ENCODE results near the gene FAM181B.

Gene FAM181B

GRCh38 chr11:82754410-82754809 is 20.7 kb upstream of the FAM181B start:
- no peak for TF ChIP-seq GATA3 (IDR thresholded peaks at IDR 0.05; ENCODE audit: low read depth, low read length)
- no peak for TF ChIP-seq GATA2 (IDR thresholded peaks at IDR 0.05; ENCODE audit: low read depth, low read length)

GRCh38 chr11:82753921-82754320 is 20.3 kb upstream of the FAM181B start:
- TF ChIP-seq GATA2 (IDR thresholded peaks at IDR 0.05; ENCODE audit: low read depth, low read length) (no peak), GATA3 (IDR thresholded peaks at IDR 0.05; ENCODE audit: low read depth, low read length) (no peak)

- TF ChIP-seq GATA3 (IDR thresholded peaks at IDR 0.05; ENCODE audit: low read depth, low read length) = no peak
- TF ChIP-seq GATA2 (IDR thresholded peaks at IDR 0.05; ENCODE audit: low read depth, low read length) = no peak
These were observed 19.1 kb upstream of the FAM181B start for GRCh38 chr11:82752801-82753200.

GRCh38 chr11:82750643-82751139 is 17.0 kb upstream of the FAM181B start:
- TF ChIP-seq GATA3 (IDR thresholded peaks at IDR 0.05; ENCODE audit: low read depth, low read length) (no peak), GATA2 (IDR thresholded peaks at IDR 0.05; ENCODE audit: low read depth, low read length) (no peak)

- TF ChIP-seq GATA2 (IDR thresholded peaks at IDR 0.05; ENCODE audit: low read depth, low read length) (no peak), GATA3 (IDR thresholded peaks at IDR 0.05; ENCODE audit: low read depth, low read length) (no peak)
These were observed 13.8 kb upstream of the FAM181B start for GRCh38 chr11:82747471-82747870.

- TF ChIP-seq GATA3 (IDR thresholded peaks at IDR 0.05; ENCODE audit: low read depth, low read length) (no peak), GATA2 (IDR thresholded peaks at IDR 0.05; ENCODE audit: low read depth, low read length) (no peak)
These were observed 4.4 kb upstream of the FAM181B start for GRCh38 chr11:82738091-82738490.

GRCh38 chr11:82734120-82734479 is 436 bp upstream of the FAM181B start:
- TF ChIP-seq GATA3 (IDR thresholded peaks at IDR 0.05; ENCODE audit: low read depth, low read length) (no peak), GATA2 (IDR thresholded peaks at IDR 0.05; ENCODE audit: low read depth, low read length) (no peak)

- no peak for TF ChIP-seq GATA2 (IDR thresholded peaks at IDR 0.05; ENCODE audit: low read depth, low read length)
These were observed 775 bp downstream of the FAM181B start for GRCh38 chr11:82732734-82733443.

GRCh38 chr11:82732348-82732733 is 1.3 kb downstream of the FAM181B start:
- TF ChIP-seq GATA3 (IDR thresholded peaks at IDR 0.05; ENCODE audit: low read depth, low read length) (no peak), GATA2 (IDR thresholded peaks at IDR 0.05; ENCODE audit: low read depth, low read length) (no peak)

- no peak for TF ChIP-seq GATA3 (IDR thresholded peaks at IDR 0.05; ENCODE audit: low read depth, low read length)
- TF ChIP-seq GATA2 (IDR thresholded peaks at IDR 0.05; ENCODE audit: low read depth, low read length) = no peak
These were observed 1.9 kb downstream of the FAM181B start for GRCh38 chr11:82731691-82732277.

GRCh38 chr11:82730754-82731153 is 2.9 kb downstream of the FAM181B start:
- no peak for TF ChIP-seq GATA3 (IDR thresholded peaks at IDR 0.05; ENCODE audit: low read depth, low read length)
- no peak for TF ChIP-seq GATA2 (IDR thresholded peaks at IDR 0.05; ENCODE audit: low read depth, low read length)

- TF ChIP-seq GATA3 (IDR thresholded peaks at IDR 0.05; ENCODE audit: low read depth, low read length) = no peak
- TF ChIP-seq GATA2 (IDR thresholded peaks at IDR 0.05; ENCODE audit: low read depth, low read length) = no peak
These were observed 3.4 kb downstream of the FAM181B start for GRCh38 chr11:82730286-82730685.

GRCh38 chr11:82724026-82724425 is 9.6 kb downstream of the FAM181B start:
- TF ChIP-seq GATA2 (IDR thresholded peaks at IDR 0.05; ENCODE audit: low read depth, low read length) (no peak), GATA3 (IDR thresholded peaks at IDR 0.05; ENCODE audit: low read depth, low read length) (no peak)

GRCh38 chr11:82722231-82722630 is 11.4 kb downstream of the FAM181B start:
- TF ChIP-seq GATA3 (IDR thresholded peaks at IDR 0.05; ENCODE audit: low read depth, low read length) (no peak), GATA2 (IDR thresholded peaks at IDR 0.05; ENCODE audit: low read depth, low read length) (no peak)
